GM23338 (cell line): Measurements from ENCODE around the gene BTNL9.

Experiments used
- EZH2 ChIP-seq: fragments of 200-600 bp; sonication (generic); IDR thresholded peaks from one replicate; pipeline ENCODE4 v1.8.0; 2017; ENCODE audit warnings: antibody characterized with exemption, mild to moderate bottlenecking, low read depth; ENCODE audit not compliant: unreplicated experiment
- TF ChIP-seq, protein P1 (sequence below), 2 experiments: fragments of 200-600 bp in 1 of 2; sonication (generic) in 1 of 2; conservative IDR thresholded peaks; 2 replicates each; pipeline versions ENCODE4 v1.5.1 to v1.6.1; 2016 to 2017; ENCODE audit warnings: antibody characterized with exemption in 2 of 2, low read depth in 2 of 2, mild to moderate bottlenecking in 2 of 2, moderate library complexity in 1 of 2

GRCh38 chr5:181020688-181021087 is 19.4 kb upstream of the BTNL9 start:
- TF ChIP-seq EZH2 = no peak
- TF ChIP-seq, protein P1, sequence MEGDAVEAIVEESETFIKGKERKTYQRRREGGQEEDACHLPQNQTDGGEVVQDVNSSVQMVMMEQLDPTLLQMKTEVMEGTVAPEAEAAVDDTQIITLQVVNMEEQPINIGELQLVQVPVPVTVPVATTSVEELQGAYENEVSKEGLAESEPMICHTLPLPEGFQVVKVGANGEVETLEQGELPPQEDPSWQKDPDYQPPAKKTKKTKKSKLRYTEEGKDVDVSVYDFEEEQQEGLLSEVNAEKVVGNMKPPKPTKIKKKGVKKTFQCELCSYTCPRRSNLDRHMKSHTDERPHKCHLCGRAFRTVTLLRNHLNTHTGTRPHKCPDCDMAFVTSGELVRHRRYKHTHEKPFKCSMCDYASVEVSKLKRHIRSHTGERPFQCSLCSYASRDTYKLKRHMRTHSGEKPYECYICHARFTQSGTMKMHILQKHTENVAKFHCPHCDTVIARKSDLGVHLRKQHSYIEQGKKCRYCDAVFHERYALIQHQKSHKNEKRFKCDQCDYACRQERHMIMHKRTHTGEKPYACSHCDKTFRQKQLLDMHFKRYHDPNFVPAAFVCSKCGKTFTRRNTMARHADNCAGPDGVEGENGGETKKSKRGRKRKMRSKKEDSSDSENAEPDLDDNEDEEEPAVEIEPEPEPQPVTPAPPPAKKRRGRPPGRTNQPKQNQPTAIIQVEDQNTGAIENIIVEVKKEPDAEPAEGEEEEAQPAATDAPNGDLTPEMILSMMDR (conservative IDR thresholded peaks at IDR 0.05; ENCODE audit: low read depth in 2 of 2) = no peak
